ENCODE data around the gene ZNF668.

DNA sequence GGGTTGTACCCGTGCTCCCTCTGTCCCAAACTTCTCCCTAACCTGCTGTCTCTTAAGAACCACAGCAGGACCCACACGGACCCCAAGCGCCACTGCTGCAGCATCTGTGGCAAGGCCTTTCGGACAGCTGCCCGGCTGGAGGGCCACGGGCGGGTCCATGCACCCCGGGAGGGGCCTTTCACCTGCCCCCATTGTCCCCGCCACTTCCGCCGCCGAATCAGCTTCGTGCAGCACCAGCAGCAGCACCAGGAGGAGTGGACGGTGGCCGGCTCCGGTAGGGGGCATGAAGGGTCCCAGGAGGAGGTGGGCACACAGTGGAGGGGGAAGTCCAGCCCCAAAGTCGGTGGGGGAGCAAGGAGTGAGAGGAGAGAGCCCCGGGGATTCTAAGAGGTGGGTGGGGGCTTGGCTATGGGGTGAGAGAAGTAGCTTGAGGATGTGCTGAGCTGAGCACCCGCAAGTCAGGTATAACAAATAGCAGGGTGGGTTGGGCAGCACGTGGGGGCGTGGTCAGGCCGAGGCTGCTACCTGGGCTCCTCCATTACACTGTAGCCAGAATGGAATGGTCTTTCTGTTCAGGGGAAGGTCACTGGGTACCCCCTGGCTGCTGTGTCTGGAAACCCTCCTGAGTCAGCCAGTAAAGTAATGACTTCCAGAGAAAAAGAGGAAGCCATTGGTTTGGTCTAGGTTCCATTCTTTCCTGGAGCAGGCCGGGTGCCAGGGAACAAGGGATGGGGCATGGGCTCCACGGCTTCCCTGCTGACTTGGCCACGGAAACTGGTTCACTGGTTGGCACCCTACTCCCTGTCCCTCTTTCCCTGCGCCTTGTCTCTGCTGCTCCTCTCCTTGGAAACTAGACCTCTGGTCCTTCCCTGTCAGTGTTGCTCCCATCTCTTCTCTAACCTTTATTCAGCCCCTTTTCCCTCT is 7.7 kb upstream of the ZNF668 start:
- TF ChIP-seq, protein P1, sequence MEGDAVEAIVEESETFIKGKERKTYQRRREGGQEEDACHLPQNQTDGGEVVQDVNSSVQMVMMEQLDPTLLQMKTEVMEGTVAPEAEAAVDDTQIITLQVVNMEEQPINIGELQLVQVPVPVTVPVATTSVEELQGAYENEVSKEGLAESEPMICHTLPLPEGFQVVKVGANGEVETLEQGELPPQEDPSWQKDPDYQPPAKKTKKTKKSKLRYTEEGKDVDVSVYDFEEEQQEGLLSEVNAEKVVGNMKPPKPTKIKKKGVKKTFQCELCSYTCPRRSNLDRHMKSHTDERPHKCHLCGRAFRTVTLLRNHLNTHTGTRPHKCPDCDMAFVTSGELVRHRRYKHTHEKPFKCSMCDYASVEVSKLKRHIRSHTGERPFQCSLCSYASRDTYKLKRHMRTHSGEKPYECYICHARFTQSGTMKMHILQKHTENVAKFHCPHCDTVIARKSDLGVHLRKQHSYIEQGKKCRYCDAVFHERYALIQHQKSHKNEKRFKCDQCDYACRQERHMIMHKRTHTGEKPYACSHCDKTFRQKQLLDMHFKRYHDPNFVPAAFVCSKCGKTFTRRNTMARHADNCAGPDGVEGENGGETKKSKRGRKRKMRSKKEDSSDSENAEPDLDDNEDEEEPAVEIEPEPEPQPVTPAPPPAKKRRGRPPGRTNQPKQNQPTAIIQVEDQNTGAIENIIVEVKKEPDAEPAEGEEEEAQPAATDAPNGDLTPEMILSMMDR (IDR thresholded peaks at IDR 0.05) = no peak
- no peak for TF ChIP-seq POLR2A (IDR thresholded peaks at IDR 0.05)
